8988T (cell line): ENCODE measurements around the gene LRCH1.
"Not testable (repeated sequence)": the region's sequence is repeated elsewhere in the genome, so short reads cannot be mapped to it uniquely, and the experiment has no call there.

ENCODE experiments used
- DNase-seq: peaks from one replicate; pipeline ENCODE4 v3.0.0; 2011

LRCH1 gene

GRCh38 chr13:46761866-46762265, 208.9 kb downstream of the LRCH1 start:
- no peak for DNase-seq

- DNase-seq = not testable (repeated sequence)
Observed at GRCh38 chr13:46769925-46770324, 217.0 kb downstream of the LRCH1 start.

- DNase-seq = no peak
Observed at GRCh38 chr13:46771693-46772092, 218.7 kb downstream of the LRCH1 start.

GRCh38 chr13:46773541-46773940, 220.6 kb downstream of the LRCH1 start:
- no peak for DNase-seq

GRCh38 chr13:46775385-46776107, 222.6 kb downstream of the LRCH1 start:
- no peak for DNase-seq

GRCh38 chr13:46778095-46778494, 225.1 kb downstream of the LRCH1 start:
- DNase-seq = no peak

GRCh38 chr13:46778890-46779289, 225.9 kb downstream of the LRCH1 start:
- DNase-seq = no peak

GRCh38 chr13:46782066-46782465, 229.1 kb downstream of the LRCH1 start:
- DNase-seq = no peak

- no peak for DNase-seq
Observed at GRCh38 chr13:46782691-46783090, 229.7 kb downstream of the LRCH1 start.

- DNase-seq = no peak
Observed at GRCh38 chr13:46783504-46783903, 230.5 kb downstream of the LRCH1 start.

GRCh38 chr13:46795321-46795720, 242.4 kb downstream of the LRCH1 start:
- DNase-seq = no peak

GRCh38 chr13:46796129-46796514, 243.2 kb downstream of the LRCH1 start:
- DNase-seq = no peak

GRCh38 chr13:46796515-46797474, 243.8 kb downstream of the LRCH1 start, which contains the start of gene ESD:
Gene ESD, minus strand, starts transcription at chr13:46797161. Its CDS starts 5,748 bp downstream, at chr13:46791413.
- peak; percentile 61 for DNase-seq

- no peak for DNase-seq
Observed at GRCh38 chr13:46797501-46798237, 244.7 kb downstream of the LRCH1 start.

GRCh38 chr13:46799139-46799538, 246.2 kb downstream of the LRCH1 start:
- DNase-seq = no peak

GRCh38 chr13:46801858-46802257, 248.9 kb downstream of the LRCH1 start:
- DNase-seq = no peak
